ENCODE data around the gene CTNNA2.

GRCh38 chr2:80482276-80482675 lies 969.4 kb downstream of the CTNNA2 start:
- TF ChIP-seq YY1 (IDR thresholded peaks at IDR 0.05; ENCODE audit: low read depth), result no peak
- no peak for TF ChIP-seq CREB1 (IDR thresholded peaks at IDR 0.05; ENCODE audit: low read depth)
- TF ChIP-seq RAD21 (IDR thresholded peaks at IDR 0.05; ENCODE audit: low read depth), result no peak
- no peak for TF ChIP-seq REST (IDR thresholded peaks at IDR 0.05; ENCODE audit: low read depth)
- no peak for TF ChIP-seq EP300 (IDR thresholded peaks at IDR 0.05; ENCODE audit: borderline replicate concordance)
- no peak for TF ChIP-seq NFIC (IDR thresholded peaks at IDR 0.05)
- no peak for TF ChIP-seq FOXM1 (IDR thresholded peaks at IDR 0.05; ENCODE audit: borderline replicate concordance, low read depth)
- TF ChIP-seq CEBPB (IDR thresholded peaks at IDR 0.05), result no peak
